RPMI8226 (cell line): ENCODE data around the gene IRF6.
A peak's percentile ranks its signal among the peaks of the same experiment; 100 is the strongest.
"Not testable (repeated sequence)": the region's sequence is repeated elsewhere in the genome, so short reads cannot be mapped to it uniquely, and the experiment has no call there.

Experiments used
- DNase-seq: peaks from one replicate; pipeline ENCODE4 v3.0.0-alpha.2; 2015

Gene IRF6

DNA sequence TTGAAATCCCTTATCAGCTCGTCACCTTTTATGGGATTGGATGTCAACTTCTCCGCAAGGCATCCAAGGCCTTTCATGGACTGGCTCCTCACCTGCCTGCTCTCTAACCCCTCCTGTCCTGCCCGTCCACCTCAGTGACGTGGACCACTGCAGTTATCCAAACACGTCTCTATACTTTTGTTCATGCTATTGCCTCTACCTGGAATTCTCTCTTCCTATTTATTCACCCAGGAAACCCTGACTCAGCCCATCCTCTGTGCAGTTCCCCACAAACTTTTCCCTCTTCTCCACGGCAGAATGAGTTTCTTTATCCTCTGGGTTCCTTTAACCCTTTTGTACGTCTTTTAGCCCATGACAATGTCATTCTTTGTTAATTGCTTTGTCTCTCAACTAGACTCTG, 16.8 kb upstream of the IRF6 start:
- no peak for DNase-seq

GRCh38 chr1:209820986-209821385, 15.0 kb upstream of the IRF6 start:
- no peak for DNase-seq

GRCh38 chr1:209819058-209819457, 13.1 kb upstream of the IRF6 start:
- DNase-seq = no peak

- no peak for DNase-seq
These were observed 11.7 kb upstream of the IRF6 start for GRCh38 chr1:209817691-209818090.

GRCh38 chr1:209816923-209817322, 11.0 kb upstream of the IRF6 start:
- no peak for DNase-seq

GRCh38 chr1:209815931-209816341, 10.0 kb upstream of the IRF6 start:
- no peak for DNase-seq

- no peak for DNase-seq
These were observed 9.5 kb upstream of the IRF6 start for GRCh38 chr1:209815490-209815889.

- no peak for DNase-seq
These were observed 8.0 kb upstream of the IRF6 start for GRCh38 chr1:209813902-209814301.

- DNase-seq = no peak
These were observed 4.8 kb upstream of the IRF6 start for GRCh38 chr1:209810783-209811182.

DNA sequence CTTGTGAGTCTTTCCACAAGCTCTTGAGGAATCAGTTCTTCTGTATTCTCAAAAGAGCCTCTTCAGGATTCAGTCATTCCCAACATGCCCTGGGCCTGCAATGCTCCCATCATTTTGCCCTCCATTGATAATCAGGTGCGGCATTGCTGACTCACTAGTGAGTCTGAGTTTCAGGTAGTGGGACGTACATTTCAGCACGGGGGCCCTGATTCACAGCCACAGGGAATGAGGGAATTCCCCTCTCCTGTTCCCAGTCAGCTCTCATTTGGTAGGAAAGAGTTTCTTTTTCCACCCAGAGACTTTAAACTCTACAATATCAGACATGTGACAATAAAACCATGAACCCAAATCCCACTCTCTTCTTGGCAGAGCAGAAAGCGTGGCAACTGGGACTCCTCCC, 3.7 kb upstream of the IRF6 start:
- DNase-seq = no peak

DNA sequence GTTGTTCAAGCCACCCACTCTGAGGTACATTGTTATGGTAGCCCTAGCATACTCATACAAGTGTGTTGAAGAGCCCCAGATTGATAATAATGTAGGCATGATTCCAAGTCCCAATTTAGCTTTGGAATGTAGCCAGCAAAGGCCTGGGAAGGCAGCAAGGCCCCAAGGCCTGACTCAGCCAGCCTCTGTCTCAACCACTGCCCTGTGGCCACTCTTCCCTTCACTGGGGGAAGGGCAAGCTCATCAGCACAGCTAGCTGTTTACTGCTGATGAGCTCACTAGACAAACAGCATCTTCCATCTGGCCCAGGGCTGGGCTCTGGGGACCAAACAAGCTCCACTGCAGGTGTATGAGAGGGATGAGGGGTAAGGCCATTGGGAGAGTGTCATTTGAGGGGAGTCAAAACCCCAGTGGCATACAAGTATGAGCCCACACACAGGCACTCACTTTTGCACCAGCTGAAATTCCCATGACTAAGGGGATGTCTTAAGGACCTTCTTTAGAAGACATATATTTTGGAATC, 2.2 kb upstream of the IRF6 start:
- peak; percentile 82 for DNase-seq

- DNase-seq = no peak
These were observed 1.6 kb upstream of the IRF6 start for GRCh38 chr1:209807509-209807908.

- DNase-seq = no peak
These were observed 581 bp downstream of the IRF6 start for GRCh38 chr1:209805341-209805781.

GRCh38 chr1:209803568-209803967, 2.4 kb downstream of the IRF6 start:
- DNase-seq = no peak

DNA sequence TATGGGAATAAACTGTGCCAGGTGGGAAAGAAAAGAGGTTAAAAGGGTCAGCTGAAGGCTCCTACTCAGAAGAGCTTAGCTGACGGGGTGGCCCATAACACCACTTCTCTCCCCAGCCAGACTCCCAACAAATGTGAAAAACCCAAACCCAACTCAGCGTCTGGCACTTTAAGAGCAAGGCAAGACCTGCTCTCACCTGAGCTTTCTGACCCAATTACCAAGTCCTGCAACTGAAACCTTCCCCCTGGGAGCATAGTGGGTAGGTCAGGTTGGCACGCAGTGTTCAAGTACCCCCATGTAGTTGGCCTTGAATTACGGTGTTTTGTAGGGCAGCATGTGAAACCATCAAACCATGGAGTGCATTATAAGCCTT, 3.2 kb downstream of the IRF6 start:
- DNase-seq = no peak

- DNase-seq = no peak
These were observed 3.7 kb downstream of the IRF6 start for GRCh38 chr1:209802117-209802779.

DNA sequence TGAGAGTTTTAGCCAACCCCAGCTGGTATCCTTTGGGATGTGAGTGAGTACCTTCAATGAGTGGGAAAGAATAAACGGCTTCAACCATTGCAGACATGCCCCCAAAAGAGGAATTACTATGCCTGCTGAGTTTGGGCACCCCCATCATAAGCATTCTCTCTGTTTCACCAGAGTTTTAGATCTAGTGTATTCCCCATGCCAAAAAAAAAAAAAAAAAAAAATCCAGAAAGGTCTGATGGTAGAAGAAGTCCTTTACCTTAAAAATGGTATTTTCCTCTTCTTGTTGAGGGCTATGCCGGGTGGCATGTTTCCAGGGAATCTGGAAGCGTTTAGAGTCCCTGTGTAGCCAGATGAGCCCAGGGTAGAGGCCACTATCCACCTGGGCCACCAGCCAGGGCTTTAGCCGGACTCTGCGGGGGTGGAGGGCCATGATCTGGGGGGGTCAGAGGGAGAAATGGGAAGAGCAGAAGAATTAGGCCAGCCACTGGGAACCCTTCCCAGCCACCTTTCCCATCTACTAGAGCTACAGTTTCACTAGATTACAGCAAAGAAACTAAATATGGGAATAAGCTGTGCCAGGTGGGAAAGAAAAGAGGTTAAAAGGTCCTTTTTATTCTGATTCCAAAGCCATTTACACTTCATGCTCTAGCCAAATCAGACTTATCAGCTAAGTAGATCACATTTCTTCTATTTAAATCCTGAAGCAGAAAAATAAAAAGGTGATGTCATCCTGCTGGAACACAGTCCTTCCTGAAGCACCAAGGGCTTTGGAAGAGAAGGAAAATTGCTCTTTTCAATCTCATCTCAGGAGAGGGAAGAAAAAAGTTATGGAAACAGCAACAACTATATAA, 4.7 kb downstream of the IRF6 start:
- DNase-seq = no peak

- DNase-seq = peak; percentile 31
These were observed 7.8 kb downstream of the IRF6 start for GRCh38 chr1:209797978-209798639.

GRCh38 chr1:209793711-209794110, 12.2 kb downstream of the IRF6 start:
- DNase-seq = not testable (repeated sequence)

DNA sequence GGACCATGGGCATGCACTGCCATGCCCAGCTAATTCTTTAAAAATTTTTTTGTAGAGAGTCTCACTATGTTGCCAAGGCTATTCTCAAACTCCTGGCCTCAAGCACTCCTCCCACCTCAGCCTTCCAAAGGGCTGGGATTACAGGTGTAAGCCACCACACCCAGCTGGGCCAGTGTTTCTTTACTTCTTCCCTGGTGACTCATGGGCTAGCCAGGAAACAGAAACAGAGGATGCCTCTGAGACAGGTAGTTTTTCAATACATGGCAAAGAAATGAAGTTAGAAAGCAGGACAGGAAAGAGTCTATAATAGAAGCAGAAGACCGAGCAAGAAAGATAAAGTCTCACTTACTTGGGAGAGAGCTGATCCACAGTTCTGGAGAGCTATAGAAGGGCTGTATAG, 14.0 kb downstream of the IRF6 start:
- no peak for DNase-seq

- DNase-seq = no peak
These were observed 15.4 kb downstream of the IRF6 start for GRCh38 chr1:209790286-209791193.

DNA sequence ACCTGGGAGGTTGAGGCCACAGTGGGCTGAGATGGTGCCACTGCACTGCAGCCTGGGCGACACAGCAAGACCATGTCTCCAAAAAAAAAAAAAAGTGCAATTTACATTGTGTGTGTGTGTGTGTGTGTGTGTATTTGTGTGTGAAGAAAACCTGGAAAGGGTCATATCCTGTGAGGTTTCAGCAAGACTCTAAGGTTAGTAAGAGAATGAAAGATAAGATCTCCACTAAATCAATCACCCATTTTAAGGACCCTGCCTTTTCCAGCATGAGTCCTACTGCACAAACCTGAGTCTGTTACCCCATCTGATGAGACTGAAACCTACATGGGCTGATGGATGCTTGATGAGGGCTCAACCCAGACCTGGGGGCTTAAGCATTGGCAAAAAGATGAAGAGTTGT, 16.7 kb downstream of the IRF6 start:
- no peak for DNase-seq

DNA sequence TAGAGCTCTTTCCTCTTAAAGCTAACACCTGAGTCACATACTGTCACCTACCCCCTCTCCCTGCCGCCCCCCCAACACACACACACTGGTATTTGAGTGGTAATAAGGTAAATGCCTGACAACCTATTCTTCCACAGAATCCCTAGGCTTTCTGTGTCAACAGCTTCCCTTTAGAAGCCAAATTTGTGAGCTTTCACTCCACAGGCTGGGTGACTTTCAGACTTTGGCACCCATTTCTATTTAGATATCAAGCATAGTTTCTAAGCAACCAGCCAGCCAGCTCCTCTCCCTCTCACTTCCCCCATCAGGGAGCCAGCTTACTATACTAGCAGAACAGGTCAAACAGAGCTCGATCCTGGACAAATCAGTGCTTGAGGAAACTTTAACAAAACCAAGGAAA, 18.4 kb downstream of the IRF6 start:
- DNase-seq = peak; percentile 37
